GM12878 (cell line): Measurements from ENCODE around the gene GALNTL6.

ENCODE experiments used
- EZH2 ChIP-seq: IDR thresholded peaks from 2 replicates; pipeline ENCODE4 v1.6.1; 2012; ENCODE audit warnings: low read depth, mild to moderate bottlenecking, control low read depth, inconsistent platforms, low read length, borderline replicate concordance; ENCODE audit not compliant: control insufficient read depth
- NR2F1 ChIP-seq: fragments of 450-650 bp; conservative IDR thresholded peaks from 2 replicates; pipeline ENCODE4 v1.6.1; 2017; ENCODE audit warnings: mild to moderate bottlenecking
- POU2F2 ChIP-seq: IDR thresholded peaks from 3 replicates; pipeline ENCODE4 v1.6.1; 2011; ENCODE audit warnings: low read depth, mild to moderate bottlenecking, low read length, borderline replicate concordance
- SMC3 ChIP-seq: IDR thresholded peaks from 2 replicates; pipeline ENCODE4 v1.6.1; 2011; ENCODE audit warnings: low read length, improper control_type of control experiment, borderline replicate concordance
- SP1 ChIP-seq: IDR thresholded peaks from one replicate; pipeline ENCODE4 v1.6.1; 2011; ENCODE audit warnings: low read depth, low read length
- SREBF2 ChIP-seq: IDR thresholded peaks from 2 replicates; pipeline ENCODE4 v1.6.1; 2012; ENCODE audit warnings: mild to moderate bottlenecking, low read length
- TF ChIP-seq, protein P1 (sequence below), 3 experiments: IDR thresholded peaks in 2 of 3; conservative IDR thresholded peaks in 1 of 3; 2 replicates each; pipeline ENCODE4 v1.5.1; 2011; ENCODE audit warnings: low read depth in 3 of 3, low read length in 3 of 3, mild to moderate bottlenecking in 3 of 3, control low read depth in 2 of 3, moderate library complexity in 2 of 3, inconsistent platforms in 1 of 3, mixed read lengths in 1 of 3; ENCODE audit not compliant: control insufficient read depth in 2 of 3, insufficient read depth in 1 of 3; ENCODE audit errors: extremely low read depth in 1 of 3
- TF ChIP-seq, protein P2 (sequence below): fragments of 450-650 bp; IDR thresholded peaks from 2 replicates; pipeline ENCODE4 v1.6.1; 2014; ENCODE audit warnings: mild to moderate bottlenecking

DNA sequence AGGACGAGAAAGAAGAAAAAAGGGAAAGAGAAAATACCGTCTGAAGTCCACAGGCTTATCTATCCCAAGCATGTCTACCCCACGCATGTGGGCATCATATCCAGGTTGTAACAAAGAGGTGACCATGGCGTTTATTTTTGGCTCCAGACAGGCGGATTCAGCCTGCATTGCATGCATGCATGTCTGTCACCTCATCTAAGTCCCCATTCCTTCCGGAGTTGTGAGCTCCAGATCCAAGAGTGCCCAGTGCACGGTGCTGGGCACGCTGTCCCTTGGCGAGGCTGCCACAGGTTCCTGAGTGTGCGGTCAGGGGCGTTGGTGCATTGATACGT, 905 bp upstream of the GALNTL6 start:
- no peak for TF ChIP-seq SREBF2
- TF ChIP-seq, protein P1, sequence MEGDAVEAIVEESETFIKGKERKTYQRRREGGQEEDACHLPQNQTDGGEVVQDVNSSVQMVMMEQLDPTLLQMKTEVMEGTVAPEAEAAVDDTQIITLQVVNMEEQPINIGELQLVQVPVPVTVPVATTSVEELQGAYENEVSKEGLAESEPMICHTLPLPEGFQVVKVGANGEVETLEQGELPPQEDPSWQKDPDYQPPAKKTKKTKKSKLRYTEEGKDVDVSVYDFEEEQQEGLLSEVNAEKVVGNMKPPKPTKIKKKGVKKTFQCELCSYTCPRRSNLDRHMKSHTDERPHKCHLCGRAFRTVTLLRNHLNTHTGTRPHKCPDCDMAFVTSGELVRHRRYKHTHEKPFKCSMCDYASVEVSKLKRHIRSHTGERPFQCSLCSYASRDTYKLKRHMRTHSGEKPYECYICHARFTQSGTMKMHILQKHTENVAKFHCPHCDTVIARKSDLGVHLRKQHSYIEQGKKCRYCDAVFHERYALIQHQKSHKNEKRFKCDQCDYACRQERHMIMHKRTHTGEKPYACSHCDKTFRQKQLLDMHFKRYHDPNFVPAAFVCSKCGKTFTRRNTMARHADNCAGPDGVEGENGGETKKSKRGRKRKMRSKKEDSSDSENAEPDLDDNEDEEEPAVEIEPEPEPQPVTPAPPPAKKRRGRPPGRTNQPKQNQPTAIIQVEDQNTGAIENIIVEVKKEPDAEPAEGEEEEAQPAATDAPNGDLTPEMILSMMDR (IDR thresholded peaks at IDR 0.05 in 2 of 3, conservative IDR thresholded peaks at IDR 0.05 in 1 of 3; ENCODE audit: control insufficient read depth in 2 of 3, extremely low read depth in 1 of 3, insufficient read depth in 1 of 3, low read depth in 3 of 3, low read length in 3 of 3): no peak
- TF ChIP-seq SP1: no peak
- no peak for TF ChIP-seq POU2F2
- TF ChIP-seq, protein P2, sequence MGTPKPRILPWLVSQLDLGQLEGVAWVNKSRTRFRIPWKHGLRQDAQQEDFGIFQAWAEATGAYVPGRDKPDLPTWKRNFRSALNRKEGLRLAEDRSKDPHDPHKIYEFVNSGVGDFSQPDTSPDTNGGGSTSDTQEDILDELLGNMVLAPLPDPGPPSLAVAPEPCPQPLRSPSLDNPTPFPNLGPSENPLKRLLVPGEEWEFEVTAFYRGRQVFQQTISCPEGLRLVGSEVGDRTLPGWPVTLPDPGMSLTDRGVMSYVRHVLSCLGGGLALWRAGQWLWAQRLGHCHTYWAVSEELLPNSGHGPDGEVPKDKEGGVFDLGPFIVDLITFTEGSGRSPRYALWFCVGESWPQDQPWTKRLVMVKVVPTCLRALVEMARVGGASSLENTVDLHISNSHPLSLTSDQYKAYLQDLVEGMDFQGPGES: no peak
- TF ChIP-seq EZH2: no peak
- no peak for TF ChIP-seq SMC3
- TF ChIP-seq NR2F1: no peak
